Measurements from ENCODE around the gene PGGHG.
A peak's percentile ranks its signal among the peaks of the same experiment; 100 is the strongest.
"Not testable (repeated sequence)": the region's sequence is repeated elsewhere in the genome, so short reads cannot be mapped to it uniquely, and the experiment has no call there.

The PGGHG gene

DNA sequence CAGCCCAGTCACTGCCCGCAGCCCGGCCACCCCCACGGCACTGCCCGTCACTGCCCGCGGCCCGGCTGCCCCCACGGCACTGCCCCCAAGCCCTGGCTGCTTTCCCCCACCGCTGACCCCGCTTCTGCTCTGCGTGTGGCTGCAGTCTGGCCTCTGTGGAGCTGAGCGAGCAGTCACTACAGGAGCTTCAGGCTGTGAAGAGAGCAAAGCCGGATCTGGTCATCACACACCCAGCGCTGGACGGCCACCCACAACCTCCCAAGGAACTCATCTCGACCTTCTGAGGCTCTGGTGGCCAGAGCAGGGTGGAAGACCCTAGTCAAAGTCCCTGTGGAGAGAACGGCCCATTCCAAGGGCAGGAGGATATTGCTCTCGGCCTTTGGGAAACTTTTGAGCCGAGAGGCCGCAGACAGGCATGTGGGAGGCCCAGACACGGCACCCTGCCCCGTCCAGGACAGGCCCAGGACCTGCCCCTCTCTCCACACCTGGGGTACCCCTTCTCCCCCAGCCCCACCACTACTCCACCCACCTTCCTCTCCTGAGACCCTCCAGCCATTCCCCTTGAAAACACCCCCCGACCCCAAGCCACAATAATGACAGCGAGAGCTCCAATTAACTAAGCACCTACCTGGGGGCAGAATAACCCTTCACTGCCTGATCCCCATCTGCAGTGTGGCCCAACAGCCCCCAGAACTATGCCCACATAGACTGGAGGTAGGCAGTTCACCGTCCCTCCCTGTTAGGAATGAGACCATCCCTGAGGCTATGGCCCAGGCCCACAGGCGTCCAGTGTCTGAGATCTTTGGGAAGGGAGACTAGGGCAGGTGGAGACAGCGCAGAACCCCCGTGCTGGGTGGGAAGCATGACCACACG, 3.7 kb upstream of the PGGHG start:
- H3K36me3 ChIP-seq: no peaks in the 10 kb centered on the region
- no peak overlapping the region for H3K4me2 ChIP-seq
- peak overlapping the region in 1 of 11 experiments; percentile 15; a peak in 1 of 22 replicates for H3K9ac ChIP-seq
- H3K9me3 ChIP-seq (replicated peaks in 1 of 11): peaks cover 0 to 8% (median 5%) of the 10 kb centered on the region in 11 experiments; a peak in 11 of 22 replicates
- peaks cover 41 to 53% (median 50%) of the 10 kb centered on the region in 10 experiments for H3K4me1 ChIP-seq
- no peak overlapping the region for H3K27ac ChIP-seq
- TF ChIP-seq Cebpa-rat (IDR thresholded peaks at IDR 0.05): no peak
- H3K27me3 ChIP-seq: peaks cover 77 to 86% (median 85%) of the 10 kb centered on the region in 11 experiments
- H3K4me3 ChIP-seq: no peak overlapping the region
- H4K20me1 ChIP-seq: peaks cover 0 to 34% (median 11%) of the 10 kb centered on the region in 11 experiments; a peak in 11 of 22 replicates

DNA sequence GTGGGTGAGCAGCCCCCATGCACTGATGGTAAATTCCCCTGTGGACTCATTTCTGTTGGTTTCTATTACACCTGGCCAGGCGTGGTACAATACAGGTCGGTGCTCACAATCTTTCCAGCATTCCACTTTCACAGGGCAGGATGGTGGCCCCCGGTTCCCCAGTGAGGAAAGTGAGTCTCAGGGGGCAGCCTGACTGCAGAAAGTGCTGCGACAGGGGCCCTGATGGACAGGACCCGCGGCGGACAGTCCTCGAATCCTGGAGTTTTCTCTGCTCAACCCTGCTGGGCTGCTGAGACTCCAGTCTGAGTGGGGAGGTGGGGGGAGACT, 3.1 kb upstream of the PGGHG start:
- Histone ChIP-seq H3K4me3 (no peak overlapping the region), H4K20me1 (peaks cover 0 to 33% (median 8%) of the 10 kb centered on the region in 11 experiments; a peak in 11 of 22 replicates), H3K27me3 (peaks cover 71 to 80% (median 79%) of the 10 kb centered on the region in 11 experiments), H3K27ac (no peak overlapping the region), H3K4me1 (peaks cover 41 to 53% (median 50%) of the 10 kb centered on the region in 10 experiments), H3K9me3 (replicated peaks in 1 of 11) (peaks cover 0 to 2% (median 0%) of the 10 kb centered on the region in 11 experiments; a peak in 8 of 22 replicates), H3K9ac (peak overlapping the region in 1 of 11 experiments; percentile 15; a peak in 1 of 22 replicates), H3K4me2 (no peak overlapping the region), H3K36me3 (peaks cover 0 to 5% (median 0%) of the 10 kb centered on the region in 11 experiments; a peak in 4 of 22 replicates)
- TF ChIP-seq Cebpa-rat (IDR thresholded peaks at IDR 0.05): no peak

DNA sequence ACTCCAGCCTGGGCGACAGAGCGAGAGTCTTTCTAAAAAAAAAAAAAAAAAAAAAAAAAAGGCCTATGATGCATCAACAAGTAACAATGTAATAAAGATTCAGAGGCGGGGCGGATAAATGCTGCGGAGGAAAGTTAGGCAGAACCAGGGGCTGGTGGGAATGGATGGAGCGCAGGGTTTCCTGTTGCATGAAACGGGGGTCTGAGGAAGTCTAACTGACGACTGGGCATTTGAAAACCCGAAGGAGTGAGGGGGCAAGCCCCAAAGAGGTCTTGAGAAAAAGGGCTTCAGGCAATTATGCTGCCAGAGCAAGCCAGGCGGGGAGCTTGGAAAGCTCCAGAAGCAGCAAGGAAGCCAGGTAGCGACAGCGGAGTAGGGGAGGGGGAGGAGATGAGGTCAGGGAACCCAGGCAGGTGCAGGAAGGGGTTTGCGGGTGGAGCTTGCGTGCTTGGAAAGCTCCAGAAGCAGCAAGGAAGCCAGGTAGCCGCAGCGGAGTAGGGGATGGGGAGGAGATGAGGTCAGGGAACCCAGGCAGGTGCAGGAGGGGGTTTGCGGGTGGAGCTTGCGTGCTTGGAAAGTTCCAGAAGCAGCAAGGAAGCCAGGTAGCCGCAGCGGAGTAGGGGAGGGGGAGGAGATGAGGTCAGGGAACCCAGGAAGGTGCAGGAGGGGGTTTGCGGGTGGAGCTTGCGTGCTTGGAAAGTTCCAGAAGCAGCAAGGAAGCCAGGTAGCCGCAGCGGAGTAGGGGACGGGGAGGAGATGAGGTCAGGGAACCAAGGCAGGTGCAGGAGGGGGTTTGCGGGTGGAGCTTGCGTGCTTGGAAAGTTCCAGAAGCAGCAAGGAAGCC, 1.7 kb upstream of the PGGHG start:
- Histone ChIP-seq H3K27ac (peak overlapping the region in 2 of 11 experiments; percentile 81 to 91; a peak in 4 of 22 replicates), H3K4me1 (peaks cover 36 to 49% (median 43%) of the 10 kb centered on the region in 10 experiments), H4K20me1 (peaks cover 0 to 27% (median 6%) of the 10 kb centered on the region in 11 experiments; a peak in 8 of 22 replicates), H3K9ac (peak overlapping the region in 6 of 11 experiments; percentile 84 to 98 (median 86); a peak in 10 of 22 replicates), H3K27me3 (peaks cover 58 to 67% (median 66%) of the 10 kb centered on the region in 11 experiments), H3K4me3 (peak overlapping the region; percentile 69 to 88 (median 74); a peak in 18 of 20 replicates), H3K36me3 (peaks cover 0 to 18% (median 4%) of the 10 kb centered on the region in 11 experiments; a peak in 8 of 22 replicates), H3K4me2 (peak overlapping the region; percentile 91 to 100 (median 99))
- H3K9me3 ChIP-seq (replicated peaks in 1 of 11): not testable (repeated sequence)

DNA sequence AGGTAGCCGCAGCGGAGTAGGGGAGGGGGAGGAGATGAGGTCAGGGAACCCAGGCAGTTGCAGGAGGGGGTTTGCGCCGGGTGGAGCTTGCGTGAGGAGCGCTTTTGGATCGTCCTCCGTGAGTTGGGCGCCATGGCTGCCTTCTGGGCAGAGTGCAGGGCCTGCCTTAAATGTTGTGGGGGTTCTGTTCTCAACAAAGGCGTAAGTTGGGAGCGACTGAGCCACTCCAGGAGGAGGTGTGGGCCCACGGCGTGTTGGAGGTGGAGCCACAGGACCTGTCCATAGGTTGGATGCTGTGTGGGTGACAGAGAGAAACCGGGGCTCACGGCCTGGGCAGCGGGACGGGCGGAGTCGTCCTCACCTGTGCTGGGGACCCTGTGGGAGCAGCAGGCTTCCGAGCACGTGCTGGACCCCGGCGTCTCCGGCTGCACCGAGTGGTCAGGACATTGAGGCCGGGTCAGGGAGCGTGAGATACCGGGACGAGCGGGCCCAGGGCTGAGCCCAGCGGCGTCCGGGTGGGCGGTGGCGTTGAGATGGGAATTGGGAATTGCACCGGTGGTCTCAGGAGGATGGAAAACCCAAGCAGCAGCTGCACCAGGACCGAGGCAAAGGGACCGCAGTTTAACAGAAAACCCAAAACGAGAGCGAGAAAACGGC, 977 bp upstream of the PGGHG start:
- Histone ChIP-seq H4K20me1 (peaks cover 0 to 29% (median 6%) of the 10 kb centered on the region in 11 experiments; a peak in 8 of 22 replicates), H3K9ac (peak overlapping the region; percentile 80 to 98 (median 86)), H3K36me3 (peaks cover 0 to 24% (median 11%) of the 10 kb centered on the region in 11 experiments; a peak in 9 of 22 replicates), H3K27me3 (peaks cover 50 to 59% (median 59%) of the 10 kb centered on the region in 11 experiments), H3K27ac (peak overlapping the region; percentile 76 to 91 (median 81); a peak in 20 of 22 replicates), H3K9me3 (replicated peaks in 1 of 11) (no peaks in the 10 kb centered on the region), H3K4me1 (peaks cover 31 to 47% (median 40%) of the 10 kb centered on the region in 10 experiments), H3K4me2 (peak overlapping the region; percentile 91 to 100 (median 99)), H3K4me3 (peak overlapping the region; percentile 69 to 88 (median 74))
- no peak for TF ChIP-seq Cebpa-rat (IDR thresholded peaks at IDR 0.05)

DNA sequence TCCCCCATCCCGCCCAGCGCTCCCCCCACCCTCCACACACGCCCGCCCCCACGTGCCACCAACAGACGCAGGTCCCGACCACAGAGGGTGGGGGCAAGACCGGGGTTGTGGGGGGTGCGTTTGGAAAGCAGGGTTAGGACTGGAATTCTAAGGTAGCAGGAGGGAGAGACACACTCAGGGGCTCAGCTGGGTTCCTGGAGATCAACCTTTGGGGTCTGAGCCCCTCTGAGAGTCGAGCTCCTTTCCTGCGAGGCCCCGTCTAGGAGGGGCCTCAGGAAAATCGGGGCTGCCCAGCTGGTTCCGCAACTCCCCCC, 429 bp downstream of the PGGHG start:
- Histone ChIP-seq H3K9ac (peak overlapping the region; percentile 63 to 88 (median 74)), H3K36me3 (peaks cover 8 to 38% (median 23%) of the 10 kb centered on the region in 11 experiments; a peak in 18 of 22 replicates), H3K27ac (peak overlapping the region; percentile 11 to 76 (median 70); a peak in 21 of 22 replicates), H3K4me3 (peak overlapping the region; percentile 42 to 74 (median 60)), H3K4me2 (peak overlapping the region; percentile 91 to 100 (median 98)), H3K9me3 (replicated peaks in 1 of 11) (no peaks in the 10 kb centered on the region), H3K27me3 (peaks cover 39 to 45% (median 44%) of the 10 kb centered on the region in 11 experiments), H4K20me1 (peaks cover 0 to 29% (median 6%) of the 10 kb centered on the region in 11 experiments; a peak in 8 of 22 replicates), H3K4me1 (peaks cover 31 to 47% (median 40%) of the 10 kb centered on the region in 10 experiments)
- no peak for TF ChIP-seq Cebpa-rat (IDR thresholded peaks at IDR 0.05)

DNA sequence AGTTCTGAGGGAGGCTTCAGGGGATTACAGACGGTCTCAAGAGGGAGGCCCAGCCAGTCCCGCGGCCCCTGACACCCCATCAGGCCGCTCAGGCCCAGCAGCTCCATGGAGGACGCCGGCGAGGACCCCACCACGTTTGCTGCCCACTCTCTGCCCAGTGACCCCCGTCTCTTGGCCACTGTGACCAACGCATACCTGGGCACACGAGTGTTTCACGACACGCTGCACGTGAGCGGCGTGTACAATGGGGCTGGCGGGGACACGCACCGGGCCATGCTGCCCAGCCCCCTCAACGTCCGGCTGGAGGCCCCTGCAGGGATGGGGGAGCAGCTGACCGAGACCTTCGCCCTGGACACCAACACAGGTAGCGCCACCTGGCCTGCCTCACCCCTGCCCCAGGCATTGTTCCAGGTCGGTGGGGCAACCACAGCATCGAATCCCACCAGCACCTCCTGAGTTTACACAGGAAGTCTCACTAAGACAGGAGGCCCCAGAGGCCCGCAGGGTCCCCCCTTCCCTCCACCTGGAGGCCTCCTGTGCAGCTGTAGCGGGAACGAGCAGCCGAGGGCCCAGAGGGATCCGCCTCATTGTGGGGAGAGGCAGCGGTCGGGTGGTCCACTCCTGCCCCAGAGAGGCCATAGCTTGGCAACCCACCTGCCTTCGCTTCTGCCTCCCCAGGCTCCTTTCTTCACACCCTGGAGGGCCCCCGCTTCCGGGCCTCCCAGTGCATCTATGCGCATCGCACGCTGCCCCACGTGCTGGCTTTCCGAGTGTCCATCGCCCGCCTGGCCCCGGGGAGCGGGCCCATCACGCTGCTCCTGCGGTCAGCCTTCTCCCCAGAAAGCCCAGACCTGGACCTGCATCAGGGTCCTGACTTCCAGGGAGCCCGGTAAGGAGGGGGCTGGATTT, 1.0 kb downstream of the PGGHG start:
- peaks cover 31 to 51% (median 40%) of the 10 kb centered on the region in 10 experiments for H3K4me1 ChIP-seq
- H3K9me3 ChIP-seq (replicated peaks in 1 of 11): no peaks in the 10 kb centered on the region
- peaks cover 36 to 39% (median 38%) of the 10 kb centered on the region in 11 experiments for H3K27me3 ChIP-seq
- peak overlapping the region; percentile 42 to 74 (median 60) for H3K4me3 ChIP-seq
- H3K27ac ChIP-seq: peak overlapping the region; percentile 11 to 76 (median 70); a peak in 21 of 22 replicates
- peaks cover 11 to 44% (median 29%) of the 10 kb centered on the region in 11 experiments; a peak in 19 of 22 replicates for H3K36me3 ChIP-seq
- peak overlapping the region; percentile 91 to 100 (median 98) for H3K4me2 ChIP-seq
- H4K20me1 ChIP-seq: peaks cover 0 to 34% (median 6%) of the 10 kb centered on the region in 11 experiments; a peak in 9 of 22 replicates
- no peak for TF ChIP-seq Cebpa-rat (IDR thresholded peaks at IDR 0.05)
- peak overlapping the region; percentile 63 to 88 (median 74) for H3K9ac ChIP-seq

DNA sequence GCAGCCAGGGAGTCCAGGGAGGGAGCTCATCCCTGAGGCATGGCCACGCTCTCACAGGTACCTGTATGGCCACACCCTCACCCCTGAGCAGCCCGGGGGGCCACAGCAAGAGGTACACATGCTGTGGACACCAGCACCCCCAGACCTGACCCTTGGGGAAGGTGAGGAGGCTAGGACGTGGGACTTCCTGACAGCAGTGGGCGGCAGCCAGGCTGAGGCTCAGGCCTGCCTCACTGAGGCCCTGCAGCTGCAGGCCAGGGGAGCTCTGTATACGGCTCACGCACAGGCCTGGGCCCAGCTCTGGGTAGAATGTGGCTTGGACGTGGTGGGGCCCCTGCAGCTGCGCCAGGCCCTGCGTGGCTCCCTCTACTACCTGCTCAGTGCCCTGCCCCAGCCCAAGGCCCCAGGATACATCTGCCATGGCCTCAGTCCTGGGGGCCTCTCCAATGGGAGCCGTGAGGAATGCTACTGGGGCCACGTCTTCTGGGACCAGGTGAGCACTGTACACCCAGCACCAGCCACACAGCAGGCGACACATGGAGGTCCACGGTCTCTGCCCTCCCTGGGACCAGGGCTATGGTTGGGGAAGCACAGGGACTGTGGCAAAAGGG, 1.8 kb downstream of the PGGHG start:
- Histone ChIP-seq H3K4me1 (peaks cover 31 to 55% (median 40%) of the 10 kb centered on the region in 10 experiments), H3K27ac (peak overlapping the region in 8 of 11 experiments; percentile 11 to 74 (median 65); a peak in 16 of 22 replicates), H3K9ac (peak overlapping the region; percentile 63 to 88 (median 74); a peak in 20 of 22 replicates), H3K4me2 (peak overlapping the region; percentile 91 to 100 (median 98)), H4K20me1 (peaks cover 0 to 41% (median 6%) of the 10 kb centered on the region in 11 experiments; a peak in 9 of 22 replicates), H3K27me3 (peaks cover 28 to 31% (median 31%) of the 10 kb centered on the region in 11 experiments), H3K4me3 (peak overlapping the region; percentile 42 to 74 (median 60); a peak in 16 of 20 replicates), H3K36me3 (peaks cover 11 to 48% (median 33%) of the 10 kb centered on the region in 11 experiments; a peak in 19 of 22 replicates), H3K9me3 (replicated peaks in 1 of 11) (no peaks in the 10 kb centered on the region)
- no peak for TF ChIP-seq Cebpa-rat (IDR thresholded peaks at IDR 0.05)
